Endothelial cell of umbilical vein (primary cell): ENCODE measurements around the gene KLF5. TPM values are rescaled to one million over a fixed set of nuclear protein-coding genes. Genes with fewer than 3 reads are reported as not detected.

Experiments used
- BruUV-seq: library from RNA; stranded (reverse); fragments of 400-500 nt; replicated peaks from 2 replicates; lab custom pipeline; 2021; lab: Mats Ljungman, UMichigan
- CTCF ChIA-PET: fragments of 300-600, 350-600 bp; sonication (Branson Sonifier 250); formaldehyde crosslinking; loops from one replicate; lab custom pipeline; 2021; ENCODE audit warnings: antibody characterized with exemption, inconsistent platforms; lab: Charles Lee
- POLR2A ChIA-PET: fragments of 300-600, 350-600 bp; sonication (Branson Sonifier 250); formaldehyde crosslinking; loops from one replicate; lab custom pipeline; 2021; ENCODE audit warnings: antibody characterized with exemption, inconsistent platforms; lab: Charles Lee
- DNase-seq: peaks from one replicate; pipeline ENCODE4 v3.0.0-alpha.2; 2011; ENCODE audit warnings: low read depth, low spot score
- FAIRE-seq: peaks from 2 replicates; lab custom pipeline; 2011; peaks lifted over from hg19 to GRCh38; lab: Jason Lieb, UNC
- H2AFZ ChIP-seq: 2 replicates; pipeline ENCODE4 v1.6.0; 2012; ENCODE audit warnings: low read depth, low read length, control low read depth, inconsistent platforms
- H3K27ac ChIP-seq: 2 replicates; pipeline ENCODE4 v1.5.1; 2011; ENCODE audit warnings: low read depth, mild to moderate bottlenecking, control low read depth, low read length, moderate library complexity; ENCODE audit not compliant: insufficient read depth
- H3K27me3 ChIP-seq, 2 experiments: 2 replicates each; pipeline versions ENCODE4 v1.6.0 to v1.6.1; 2011; ENCODE audit warnings: low read length in 2 of 2, mixed read lengths in 1 of 2; ENCODE audit not compliant: control insufficient read depth in 2 of 2, insufficient read depth in 2 of 2
- H3K36me3 ChIP-seq, 2 experiments: 2 replicates in 1 of 2; 3 replicates in 1 of 2; pipeline ENCODE4 v1.5.1; 2011; ENCODE audit warnings: low read length in 2 of 2, mild to moderate bottlenecking in 1 of 2, moderate library complexity in 1 of 2; ENCODE audit not compliant: control insufficient read depth in 2 of 2, insufficient read depth in 2 of 2; ENCODE audit errors: extremely low read depth in 1 of 2
- H3K4me1 ChIP-seq: 3 replicates; pipeline ENCODE4 v1.5.1; 2011; ENCODE audit warnings: mild to moderate bottlenecking, low read length; ENCODE audit not compliant: control insufficient read depth, insufficient read depth; ENCODE audit errors: extremely low read depth
- H3K4me2 ChIP-seq: 2 replicates; pipeline ENCODE4 v1.6.1; 2011; ENCODE audit warnings: low read length, control low read depth, mixed read lengths; ENCODE audit not compliant: insufficient read depth
- H3K4me3 ChIP-seq, 3 experiments: fragments of 200-600 bp in 1 of 3; sonication (generic), shearing (Covaris generic) in 1 of 3; replicated peaks in 1 of 3; 2 replicates each; pipeline ENCODE4 v1.5.1; 2011 to 2016; ENCODE audit warnings: control low read depth in 3 of 3, low read length in 3 of 3, mild to moderate bottlenecking in 2 of 3, inconsistent platforms in 1 of 3, low read depth in 1 of 3, moderate library complexity in 1 of 3; ENCODE audit not compliant: insufficient read depth in 1 of 3
- H3K79me2 ChIP-seq: 2 replicates; pipeline ENCODE4 v1.6.0; 2012; ENCODE audit warnings: low read length, inconsistent platforms; ENCODE audit not compliant: control insufficient read depth, insufficient read depth
- H3K9ac ChIP-seq: replicated peaks from 2 replicates; pipeline ENCODE3; 2011; ENCODE audit warnings: low read length, control low read depth; ENCODE audit not compliant: insufficient read depth; ENCODE audit errors: extremely low read depth
- H3K9me1 ChIP-seq: replicated peaks from 3 replicates; pipeline ENCODE4 v1.6.0; 2011; ENCODE audit warnings: mild to moderate bottlenecking, low read length; ENCODE audit not compliant: control insufficient read depth, insufficient read depth; ENCODE audit errors: extremely low read depth
- H3K9me3 ChIP-seq: replicated peaks from 2 replicates; pipeline ENCODE4 v1.5.1; 2012; ENCODE audit warnings: low read length, inconsistent platforms; ENCODE audit not compliant: control insufficient read depth, insufficient read depth
- H4K20me1 ChIP-seq: replicated peaks from 2 replicates; pipeline ENCODE3; 2011; ENCODE audit warnings: mild to moderate bottlenecking, low read length; ENCODE audit not compliant: control insufficient read depth, insufficient read depth; ENCODE audit errors: extremely low read depth
- CTCF ChIP-seq, 2 donors: IDR thresholded peaks; 1 replicate in 1 of 2; 2 replicates in 1 of 2; pipeline ENCODE4 v1.5.1; 2011; ENCODE audit warnings: low read length in 2 of 2, mild to moderate bottlenecking in 2 of 2, moderate library complexity in 2 of 2, control low read depth in 1 of 2, inconsistent platforms in 1 of 2, low read depth in 1 of 2; ENCODE audit not compliant: insufficient read depth in 1 of 2; ENCODE audit errors: extremely low read depth in 1 of 2
- EZH2 ChIP-seq: IDR thresholded peaks from 2 replicates; pipeline ENCODE4 v1.6.1; 2012; ENCODE audit warnings: borderline replicate concordance, low read depth, mild to moderate bottlenecking, moderate library complexity, low read length, inconsistent platforms; ENCODE audit not compliant: severe bottlenecking
- FOS ChIP-seq: IDR thresholded peaks from 2 replicates; pipeline ENCODE4 v1.6.1; 2011; ENCODE audit warnings: mild to moderate bottlenecking, low read length, moderate library complexity, borderline replicate concordance; ENCODE audit not compliant: insufficient read depth
- GATA2 ChIP-seq: IDR thresholded peaks from 2 replicates; pipeline ENCODE4 v1.7.0; 2011; ENCODE audit warnings: low read depth, mild to moderate bottlenecking, moderate library complexity, mixed read lengths, low read length; ENCODE audit not compliant: insufficient read length, insufficient read depth
- JUN ChIP-seq: IDR thresholded peaks from 2 replicates; pipeline ENCODE4 v1.6.1; 2011; ENCODE audit warnings: borderline replicate concordance, low read depth; ENCODE audit not compliant: insufficient read length, insufficient read depth
- MAX ChIP-seq: IDR thresholded peaks from 2 replicates; pipeline ENCODE4 v1.6.1; 2011; ENCODE audit not compliant: insufficient read depth, insufficient read length
- MYC ChIP-seq: IDR thresholded peaks from one replicate; pipeline ENCODE4 v1.6.1; 2011; ENCODE audit warnings: mild to moderate bottlenecking, low read depth, low read length
- POLR2A ChIP-seq: IDR thresholded peaks from 2 replicates; pipeline ENCODE4 v1.6.1; 2012; ENCODE audit warnings: low read depth, mild to moderate bottlenecking, control low read depth, low read length
- POLR2AphosphoS5 ChIP-seq: IDR thresholded peaks from 2 replicates; pipeline ENCODE4 v1.6.1; 2012; ENCODE audit warnings: low read depth, mild to moderate bottlenecking, control low read depth, low read length, moderate library complexity; ENCODE audit not compliant: insufficient read depth
- dilution Hi-C: fragments of 300-500 bp; cut with MboI; formaldehyde crosslinking; loops from one replicate; pipeline ENCODE4 v1.15.0; 2019; ENCODE audit warnings: low sequenced_read_pairs; ENCODE audit not compliant: extremely low pct_ligation_motif_present
- intact Hi-C: fragments of 100-400 bp; cut with micrococcal nuclease; formaldehyde crosslinking; loops from one replicate; pipeline ENCODE4 v1.10.0; 2022
- polyA plus RNA-seq, 4 experiments: library from polyadenylated mRNA; depleted of rRNA in 3 of 4; stranded (reverse) in 3 of 4; unstranded in 1 of 4; fragments of >200 nt; gene quantifications; 2 replicates each; pipeline versions ENCODE4 v1.2.1 to v1.2.3, GENCODE V29; 2011 to 2012; ENCODE audit warnings: missing spikeins in 1 of 4
- total RNA-seq: library from RNA; stranded (reverse); gene quantifications from 2 replicates; pipeline ENCODE4 v1.2.3, GENCODE V29; 2021

Gene KLF5
- total and polyA plus RNA-seq, 2 donors (not counting 3 experiments of a cell fraction or from before 2014, with no cell fraction given) = 1.7 to 4.0 TPM

- Histone ChIP-seq H3K4me2 (no peak overlapping the region), H3K79me2 (no peaks in the 10 kb centered on the region), H3K9ac (no peak overlapping the region), H3K36me3 (no peaks in the 10 kb centered on the region), H3K9me3 (no peaks in the 10 kb centered on the region), H4K20me1 (no peaks in the 10 kb centered on the region), H3K4me3 (no peak overlapping the region), H3K4me1 (peaks cover 10% of the 10 kb centered on the region), H3K27me3 (no peaks in the 10 kb centered on the region), H3K9me1 (no peaks in the 10 kb centered on the region), H3K27ac (no peak overlapping the region), H2AFZ (no peak overlapping the region)
- no peak for DNase-seq
- dilution Hi-C loops (no loop called here), intact Hi-C loops (no loop called here)
- BruUV-seq = no TSS peak
- FAIRE-seq = no peak
- ChIA-PET POLR2A (no interaction called here), CTCF (no interaction called here)
- TF ChIP-seq MYC (no peak), POLR2A (no peak), POLR2AphosphoS5 (no peak), MAX (no peak)
Measured at GRCh38 chr13:73092829-73093228, 34.0 kb downstream of the KLF5 start.

- intact Hi-C loops (no loop called here), dilution Hi-C loops (no loop called here)
- Histone ChIP-seq H2AFZ (no peak overlapping the region), H3K4me1 (no peaks in the 10 kb centered on the region), H3K27ac (no peak overlapping the region), H3K9me3 (no peaks in the 10 kb centered on the region), H3K27me3 (no peaks in the 10 kb centered on the region), H4K20me1 (no peaks in the 10 kb centered on the region), H3K36me3 (no peaks in the 10 kb centered on the region), H3K4me3 (no peak overlapping the region), H3K4me2 (no peak overlapping the region), H3K79me2 (no peaks in the 10 kb centered on the region), H3K9me1 (no peaks in the 10 kb centered on the region), H3K9ac (no peak overlapping the region)
- ChIA-PET POLR2A (no interaction called here), CTCF (no interaction called here)
- FAIRE-seq (no peak), DNase-seq (no peak)
- BruUV-seq = no TSS peak
- no peak for TF ChIP-seq MYC
- no peak for TF ChIP-seq POLR2A
- TF ChIP-seq POLR2AphosphoS5 = no peak
- TF ChIP-seq JUN = no peak
- TF ChIP-seq FOS = no peak
- no peak for TF ChIP-seq CTCF (IDR thresholded peaks at IDR 0.05; ENCODE audit: extremely low read depth in 1 of 2, insufficient read depth in 1 of 2, low read depth in 1 of 2, low read length in 2 of 2)
- TF ChIP-seq GATA2 = no peak
- no peak for TF ChIP-seq MAX
- TF ChIP-seq EZH2 = no peak
Measured at GRCh38 chr13:73096173-73096572, 37.4 kb downstream of the KLF5 start.
